Mesothelial cell of epicardium (in vitro differentiated cells): ENCODE results near the gene STN1. TPM values are rescaled to one million over a fixed set of nuclear protein-coding genes. Genes with fewer than 3 reads are reported as not detected.
"Not testable (repeated sequence)": the region's sequence is repeated elsewhere in the genome, so short reads cannot be mapped to it uniquely, and the experiment has no call there.

Experiments
- DNase-seq, 2 experiments: peaks; one replicate each; pipeline ENCODE4 v3.0.0; 2021; ENCODE audit warnings: low spot score in 2 of 2; ENCODE audit not compliant: unreplicated experiment in 2 of 2
- H3K27ac Mint-ChIP-seq: 2 replicates; pipeline ENCODE4 v1.8.0; 2021; ENCODE audit warnings: mixed read lengths
- H3K27me3 Mint-ChIP-seq: 2 replicates; pipeline ENCODE4 v1.8.0; 2021; ENCODE audit warnings: low read depth, mixed read lengths
- H3K36me3 Mint-ChIP-seq: 2 replicates; pipeline ENCODE4 v1.8.0; 2021; ENCODE audit warnings: mixed read lengths
- H3K4me1 Mint-ChIP-seq: 2 replicates; pipeline ENCODE4 v1.8.0; 2021; ENCODE audit warnings: mixed read lengths
- H3K4me3 Mint-ChIP-seq: 2 replicates; pipeline ENCODE4 v1.8.0; 2021; ENCODE audit warnings: mild to moderate bottlenecking, moderate library complexity, mixed read lengths
- H3K9me3 Mint-ChIP-seq: 2 replicates; pipeline ENCODE4 v1.8.0; 2021; ENCODE audit warnings: mixed read lengths
- total RNA-seq: library from RNA; stranded (reverse); gene quantifications from 3 replicates; pipeline ENCODE4 v1.2.1, GENCODE V29; 2021
- TF ChIP-seq, protein P1 (sequence below): fragments of 200-600 bp; sonication (generic); IDR thresholded peaks from one replicate; pipeline ENCODE4 v1.5.0; 2021; ENCODE audit warnings: antibody characterized with exemption; ENCODE audit not compliant: unreplicated experiment

The STN1 gene
- total RNA-seq, 1 donor from 2014 or later, result 14.2 TPM

DNA sequence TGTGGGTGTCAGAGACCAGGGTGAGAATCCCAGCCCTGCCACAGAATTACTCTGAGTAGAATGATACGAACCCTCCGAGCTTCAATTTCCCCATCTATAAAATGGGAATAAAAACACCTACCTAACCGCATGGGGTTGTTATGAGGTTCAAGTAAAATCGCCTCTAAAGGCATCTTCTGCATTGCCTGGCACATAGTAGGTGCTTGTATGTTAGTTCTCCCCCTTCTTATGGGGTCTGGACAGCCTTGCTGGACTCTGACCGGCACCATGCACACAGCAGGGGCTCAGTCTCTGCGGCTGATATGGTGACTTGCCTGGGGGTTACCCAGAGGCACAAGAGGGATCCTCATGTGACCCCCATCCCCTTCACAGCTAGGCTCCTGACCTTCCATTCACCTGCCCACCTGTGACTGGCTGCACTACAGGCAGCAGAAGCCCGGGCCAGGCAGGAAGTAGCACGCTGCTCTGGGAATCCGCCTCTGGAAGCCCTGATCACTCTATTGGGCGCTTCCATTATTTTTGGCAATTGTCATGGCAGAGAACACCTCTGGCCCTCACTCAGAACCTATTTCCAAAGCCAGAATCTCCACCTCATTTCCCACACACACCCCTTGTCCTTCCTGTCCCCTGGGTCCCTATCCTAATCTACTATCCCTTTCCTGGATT, 68.6 kb downstream of the STN1 start:
- TF ChIP-seq, protein P1, sequence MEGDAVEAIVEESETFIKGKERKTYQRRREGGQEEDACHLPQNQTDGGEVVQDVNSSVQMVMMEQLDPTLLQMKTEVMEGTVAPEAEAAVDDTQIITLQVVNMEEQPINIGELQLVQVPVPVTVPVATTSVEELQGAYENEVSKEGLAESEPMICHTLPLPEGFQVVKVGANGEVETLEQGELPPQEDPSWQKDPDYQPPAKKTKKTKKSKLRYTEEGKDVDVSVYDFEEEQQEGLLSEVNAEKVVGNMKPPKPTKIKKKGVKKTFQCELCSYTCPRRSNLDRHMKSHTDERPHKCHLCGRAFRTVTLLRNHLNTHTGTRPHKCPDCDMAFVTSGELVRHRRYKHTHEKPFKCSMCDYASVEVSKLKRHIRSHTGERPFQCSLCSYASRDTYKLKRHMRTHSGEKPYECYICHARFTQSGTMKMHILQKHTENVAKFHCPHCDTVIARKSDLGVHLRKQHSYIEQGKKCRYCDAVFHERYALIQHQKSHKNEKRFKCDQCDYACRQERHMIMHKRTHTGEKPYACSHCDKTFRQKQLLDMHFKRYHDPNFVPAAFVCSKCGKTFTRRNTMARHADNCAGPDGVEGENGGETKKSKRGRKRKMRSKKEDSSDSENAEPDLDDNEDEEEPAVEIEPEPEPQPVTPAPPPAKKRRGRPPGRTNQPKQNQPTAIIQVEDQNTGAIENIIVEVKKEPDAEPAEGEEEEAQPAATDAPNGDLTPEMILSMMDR, result no peak
- H3K4me3 Mint-ChIP-seq, result no peak overlapping the region
- no peak for DNase-seq
- no peak overlapping the region for H3K27ac Mint-ChIP-seq
- no peaks in the 10 kb centered on the region for H3K27me3 Mint-ChIP-seq
- H3K36me3 Mint-ChIP-seq, result no peaks in the 10 kb centered on the region
- no peaks in the 10 kb centered on the region for H3K9me3 Mint-ChIP-seq
- peaks cover 24% of the 10 kb centered on the region for H3K4me1 Mint-ChIP-seq

DNA sequence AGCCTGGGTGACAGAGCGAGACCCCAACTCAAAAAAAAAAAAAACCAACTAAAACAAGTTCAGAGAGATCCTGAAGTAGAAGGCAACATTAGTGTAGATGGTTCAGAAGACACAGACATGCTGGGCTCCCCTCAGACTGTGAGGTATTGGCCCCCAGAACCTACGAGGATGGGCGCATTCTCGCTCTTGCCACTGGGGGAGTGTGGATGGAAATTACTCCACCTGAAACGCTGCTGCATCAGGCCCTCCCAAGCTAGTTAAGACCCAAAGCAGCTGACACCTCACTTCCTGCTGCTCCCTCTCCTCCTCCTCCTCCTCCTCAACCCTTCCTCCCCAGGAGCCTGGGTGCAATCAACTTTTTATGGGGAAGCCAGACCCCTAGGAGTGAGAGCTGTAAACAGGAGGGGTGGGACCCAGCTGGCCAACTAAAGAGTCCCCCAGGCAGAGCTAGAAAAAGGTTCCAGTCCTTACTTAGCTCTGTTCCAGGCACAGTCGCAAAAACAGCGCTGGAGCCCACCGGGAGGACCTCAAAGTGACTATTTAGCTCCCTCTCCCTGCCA, 70.0 kb downstream of the STN1 start:
- Mint-ChIP-seq H3K27me3 (no peaks in the 10 kb centered on the region), H3K4me3 (no peak overlapping the region), H3K36me3 (no peaks in the 10 kb centered on the region), H3K27ac (no peak overlapping the region), H3K4me1 (peaks cover 17% of the 10 kb centered on the region), H3K9me3 (no peaks in the 10 kb centered on the region)
- DNase-seq, result no peak
- TF ChIP-seq, protein P1, result peak; percentile 34

DNA sequence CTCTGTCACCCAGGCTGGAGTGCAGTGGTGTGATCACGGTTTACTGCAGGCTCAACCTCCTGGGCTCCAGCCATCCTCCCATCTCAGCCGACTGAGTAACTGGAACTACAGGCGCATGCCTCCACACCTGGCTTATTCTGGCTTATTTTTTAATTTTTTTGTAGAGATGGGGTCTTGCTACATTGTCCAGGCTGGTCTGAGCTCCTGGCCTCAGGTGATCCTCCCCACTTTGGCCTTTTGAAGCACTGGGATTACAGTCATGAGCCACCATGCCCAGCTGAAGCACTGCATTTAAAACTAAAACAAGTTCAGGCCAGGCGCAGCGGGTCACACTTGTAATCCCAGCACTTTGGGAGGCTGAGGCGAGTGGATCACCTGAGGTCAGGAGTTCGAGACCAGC, 70.6 kb downstream of the STN1 start:
- no peaks in the 10 kb centered on the region for H3K9me3 Mint-ChIP-seq
- TF ChIP-seq, protein P1, result no peak
- H3K4me3 Mint-ChIP-seq, result no peak overlapping the region
- H3K4me1 Mint-ChIP-seq, result peaks cover 10% of the 10 kb centered on the region
- no peaks in the 10 kb centered on the region for H3K27me3 Mint-ChIP-seq
- no peaks in the 10 kb centered on the region for H3K36me3 Mint-ChIP-seq
- no peak overlapping the region for H3K27ac Mint-ChIP-seq
- DNase-seq, result no peak

DNA sequence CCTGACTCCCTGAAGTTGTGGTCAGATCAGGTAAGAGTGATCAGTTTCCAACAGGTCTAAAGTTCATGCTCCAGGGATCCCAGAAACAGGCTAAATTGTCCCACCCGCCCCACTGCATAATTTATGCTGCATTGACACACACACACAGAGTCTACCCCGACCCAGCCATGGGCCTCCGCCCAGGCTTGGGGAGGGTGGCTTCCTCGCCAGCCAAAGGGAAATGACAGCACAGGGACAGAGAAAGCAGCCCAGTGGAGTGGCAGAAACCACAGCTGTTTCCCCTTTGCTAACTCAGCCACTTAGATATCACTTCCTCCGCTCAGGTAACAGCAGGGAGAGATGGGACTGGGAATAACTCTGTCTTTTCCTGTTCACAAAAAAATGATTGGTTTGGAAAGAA, 72.0 kb downstream of the STN1 start:
- Mint-ChIP-seq H3K4me1 (peaks cover 8% of the 10 kb centered on the region), H3K9me3 (no peaks in the 10 kb centered on the region), H3K4me3 (no peak overlapping the region), H3K36me3 (no peaks in the 10 kb centered on the region), H3K27me3 (no peaks in the 10 kb centered on the region), H3K27ac (no peak overlapping the region)
- no peak for DNase-seq
- TF ChIP-seq, protein P1, result no peak

DNA sequence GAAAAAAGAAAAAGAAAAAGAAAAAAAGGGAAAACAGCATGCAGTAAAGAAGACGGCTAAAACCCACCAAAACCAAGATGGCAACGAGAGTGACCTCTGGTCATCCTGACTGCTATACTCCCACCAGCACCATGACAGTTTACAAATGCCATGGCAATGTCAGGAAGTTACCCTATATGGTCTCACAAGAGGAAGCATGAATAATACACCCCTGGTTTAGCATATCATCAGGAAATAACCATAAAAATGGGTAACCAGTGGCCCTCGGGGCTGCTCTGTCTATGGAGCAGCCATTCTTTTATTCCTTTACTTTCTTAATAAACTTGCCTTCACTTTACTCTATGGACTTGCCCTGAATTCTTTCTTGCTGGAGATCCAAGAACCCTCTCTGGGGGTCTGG, 72.6 kb downstream of the STN1 start:
- H3K4me3 Mint-ChIP-seq, H3K27me3 Mint-ChIP-seq, H3K36me3 Mint-ChIP-seq, H3K9me3 Mint-ChIP-seq, DNase-seq, H3K27ac Mint-ChIP-seq: not testable (repeated sequence)
- peaks cover 13% of the 10 kb centered on the region for H3K4me1 Mint-ChIP-seq

DNA sequence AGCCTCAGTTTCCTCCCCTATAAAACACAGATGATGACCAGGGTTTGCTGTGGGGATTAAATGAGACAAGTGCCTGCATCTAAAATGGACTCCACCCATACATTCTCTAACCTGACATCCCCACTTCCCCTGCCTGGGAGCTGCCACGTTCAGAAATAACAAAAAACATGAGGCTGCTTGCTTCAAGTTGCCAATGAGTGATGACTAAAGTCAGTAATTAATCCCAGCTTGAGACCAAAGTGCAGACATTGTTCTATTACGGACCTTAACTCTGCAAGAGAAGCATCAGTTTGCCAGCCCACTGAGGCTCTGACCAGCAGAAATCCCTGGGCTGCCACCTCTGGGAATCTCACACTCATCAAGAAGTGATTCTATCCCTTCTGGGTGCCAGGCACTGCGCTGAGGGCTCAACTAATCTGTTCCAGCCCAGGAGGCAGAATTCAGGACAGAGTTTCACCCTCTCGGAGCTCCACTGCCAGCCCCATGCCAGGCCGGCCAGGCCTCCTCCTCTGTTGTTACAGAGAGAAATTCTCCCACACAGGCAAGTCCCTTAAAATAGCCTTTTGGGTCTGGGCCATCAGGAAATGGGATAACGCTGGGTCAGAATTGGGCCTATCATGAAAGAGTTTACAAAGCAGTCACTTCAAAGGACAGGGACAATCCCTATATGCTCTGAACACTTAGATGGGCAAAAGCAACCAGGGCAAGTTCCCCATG, 74.0 kb downstream of the STN1 start:
- TF ChIP-seq, protein P1, result no peak
- DNase-seq, result no peak
- H3K4me3 Mint-ChIP-seq, result no peak overlapping the region
- H3K36me3 Mint-ChIP-seq, result no peaks in the 10 kb centered on the region
- H3K27ac Mint-ChIP-seq, result no peak overlapping the region
- no peaks in the 10 kb centered on the region for H3K27me3 Mint-ChIP-seq
- no peaks in the 10 kb centered on the region for H3K9me3 Mint-ChIP-seq
- H3K4me1 Mint-ChIP-seq, result peaks cover 20% of the 10 kb centered on the region
